Measurements from ENCODE around the gene RNF144B. TPM values are rescaled to one million over a fixed set of nuclear protein-coding genes. Genes with fewer than 3 reads are reported as not detected.

The RNF144B gene
- polyA plus RNA-seq, 2 of the 4 experiments (the other 2 are of a cell fraction) = 0.36 to 0.49 TPM

DNA sequence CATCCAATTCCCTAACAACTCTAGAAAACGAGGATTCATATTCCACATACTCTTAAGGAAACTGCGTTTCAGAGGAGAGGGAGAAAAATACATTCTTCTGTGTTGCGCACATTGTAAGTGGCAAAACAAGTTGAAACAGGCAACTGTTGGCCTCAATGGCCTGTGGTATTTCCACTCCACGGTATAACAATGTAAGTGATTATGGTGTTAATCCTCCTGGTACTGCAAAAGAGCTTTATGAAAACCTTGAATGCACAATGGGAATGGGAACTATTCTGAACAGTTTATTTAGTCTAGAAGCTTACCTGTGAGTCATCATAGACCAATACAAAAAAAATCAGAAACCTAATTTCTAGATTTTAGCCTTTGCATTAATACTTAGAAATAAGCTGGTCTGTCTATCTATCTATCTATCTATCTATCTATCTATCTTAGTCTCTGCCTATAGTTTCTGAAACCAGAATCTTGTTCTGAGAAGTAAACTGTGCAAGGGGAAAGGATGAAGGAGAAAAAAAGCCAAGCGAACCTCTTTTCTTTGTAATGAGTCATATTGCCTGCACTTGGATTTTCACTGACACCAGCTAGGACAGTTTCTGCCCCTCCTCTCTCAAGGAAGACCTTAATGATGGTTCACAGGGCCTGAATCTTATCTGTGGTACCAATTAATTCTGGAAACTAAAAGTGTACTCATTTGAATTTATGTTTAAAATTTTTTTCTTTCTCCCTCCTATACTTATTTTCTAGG, 101.5 kb downstream of the RNF144B start:
- FAIRE-seq (no peak), ATAC-seq (no peak), DNase-seq (ENCODE audit: low read depth in 1 of 2, low spot score in 1 of 2) (no peak)
- Histone ChIP-seq H3K9me3 (no peaks in the 10 kb centered on the region), H3K4me1 (peaks cover 8% of the 10 kb centered on the region; the same call in 2 of the 3 replicates), H3K4me2 (no peak overlapping the region), H3K27ac (no peak overlapping the region), H3K4me3 (no peak overlapping the region)
- ChIA-PET CTCF (interaction anchor here (2.8 kb wide), 1 partner anchor 15 kb away, joined by 11 read pairs; no protein-coding TSS in a partner anchor), POLR2A (no interaction called here)
- TF ChIP-seq RARB (CRISPR knock-in tag; IDR thresholded peaks at IDR 0.05) = no peak
- no peak for TF ChIP-seq EHF (CRISPR knock-in tag; IDR thresholded peaks at IDR 0.05)
- TF ChIP-seq CHD4 (IDR thresholded peaks at IDR 0.05; ENCODE audit: borderline replicate concordance) = no peak
- TF ChIP-seq HEYL (CRISPR knock-in tag; IDR thresholded peaks at IDR 0.05) = no peak
- no peak for TF ChIP-seq JUNB (IDR thresholded peaks at IDR 0.05)
- TF ChIP-seq EHMT2 (IDR thresholded peaks at IDR 0.05; ENCODE audit: low read depth) = no peak
- no peak for TF ChIP-seq ZFP36 (IDR thresholded peaks at IDR 0.05; ENCODE audit: borderline replicate concordance, partially characterized antibody)
- no peak for TF ChIP-seq ZSCAN20 (CRISPR knock-in tag; IDR thresholded peaks at IDR 0.05)
- TF ChIP-seq EP300 (IDR thresholded peaks at IDR 0.05) = no peak
- TF ChIP-seq PHF8 (IDR thresholded peaks at IDR 0.05; ENCODE audit: borderline replicate concordance, low read depth) = no peak
- no peak for TF ChIP-seq TFCP2L1 (CRISPR knock-in tag; IDR thresholded peaks at IDR 0.05)
- TF ChIP-seq RAD21 (conservative IDR thresholded peaks at IDR 0.05 in 1 of 2, IDR thresholded peaks at IDR 0.05 in 1 of 2) = no peak
- TF ChIP-seq, protein P1, sequence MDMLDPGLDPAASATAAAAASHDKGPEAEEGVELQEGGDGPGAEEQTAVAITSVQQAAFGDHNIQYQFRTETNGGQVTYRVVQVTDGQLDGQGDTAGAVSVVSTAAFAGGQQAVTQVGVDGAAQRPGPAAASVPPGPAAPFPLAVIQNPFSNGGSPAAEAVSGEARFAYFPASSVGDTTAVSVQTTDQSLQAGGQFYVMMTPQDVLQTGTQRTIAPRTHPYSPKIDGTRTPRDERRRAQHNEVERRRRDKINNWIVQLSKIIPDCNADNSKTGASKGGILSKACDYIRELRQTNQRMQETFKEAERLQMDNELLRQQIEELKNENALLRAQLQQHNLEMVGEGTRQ (IDR thresholded peaks at IDR 0.05) = no peak
- WGBS (ENCODE audit: missing lambda C conversion rate) = 49% methylated on average over 5 of the region's 5 CpGs

GRCh38 chr6:18489335-18489734, 102.2 kb downstream of the RNF144B start:
- no peak overlapping the region for H3K27ac ChIP-seq
- ChIA-PET CTCF (interaction anchor here (0.6 to 2.8 kb wide), 2 partner anchors 15 to 1587 kb away, joined by 4 to 11 read pairs; no protein-coding TSS in a partner anchor), POLR2A (no interaction called here)
- FAIRE-seq (no peak), ATAC-seq (no peak), DNase-seq (ENCODE audit: low read depth in 1 of 2, low spot score in 1 of 2) (no peak)
- no peaks in the 10 kb centered on the region for H3K9me3 ChIP-seq
- H3K4me1 ChIP-seq = peaks cover 13% of the 10 kb centered on the region; the same call in 2 of the 3 replicates
- H3K4me2 ChIP-seq = no peak overlapping the region
- no peak overlapping the region for H3K4me3 ChIP-seq
- WGBS (ENCODE audit: missing lambda C conversion rate) = 71% methylated on average over 4 of the region's 4 CpGs
- TF ChIP-seq MYC (IDR thresholded peaks at IDR 0.05; ENCODE audit: borderline replicate concordance, low read length) (no peak), NFE2L2 (conservative IDR thresholded peaks at IDR 0.05; ENCODE audit: low read length) (no peak), ZSCAN20 (CRISPR knock-in tag; IDR thresholded peaks at IDR 0.05) (no peak)

DNA sequence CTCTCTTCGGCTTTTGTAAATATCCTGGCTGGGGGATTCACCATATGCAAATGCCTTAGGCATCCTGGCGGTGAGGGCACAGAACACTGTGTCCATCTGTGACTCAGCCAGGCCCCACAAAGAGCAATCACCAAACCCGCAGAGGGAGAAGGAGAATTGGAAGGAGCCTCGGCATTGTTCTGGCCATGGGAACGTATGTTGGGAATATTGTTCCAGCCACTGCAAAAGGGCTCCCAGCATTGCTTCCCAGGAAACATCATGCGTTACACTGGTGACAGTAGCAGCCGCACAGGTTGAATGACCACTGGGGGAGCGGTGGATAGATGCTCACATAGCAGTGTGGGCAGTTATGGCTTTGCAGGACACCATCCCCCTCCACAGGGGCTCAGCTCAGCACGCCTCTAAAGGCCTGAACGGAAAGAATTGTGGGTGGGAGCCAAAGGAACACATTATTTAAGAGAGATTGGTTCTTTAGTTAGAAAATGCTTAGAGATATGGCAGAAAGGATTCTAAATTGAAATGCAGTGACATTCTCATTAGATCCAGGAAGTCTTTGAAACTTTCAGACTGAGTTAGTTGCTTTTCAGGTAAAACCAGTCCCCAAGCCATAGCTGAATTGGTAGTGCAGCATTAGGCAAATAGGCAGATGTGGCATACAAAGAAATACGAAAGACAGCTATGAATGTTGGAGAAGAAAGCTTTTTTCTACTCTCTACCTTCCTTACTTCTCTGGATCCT, 104.3 kb downstream of the RNF144B start:
- ChIA-PET CTCF (no interaction called here), POLR2A (no interaction called here)
- Histone ChIP-seq H3K4me1 (peaks cover 14% of the 10 kb centered on the region; the same call in 2 of the 3 replicates), H3K9me3 (no peaks in the 10 kb centered on the region), H3K27ac (no peak overlapping the region), H3K4me2 (no peak overlapping the region), H3K4me3 (no peak overlapping the region)
- WGBS (ENCODE audit: missing lambda C conversion rate) = 89% methylated on average over 11 of the region's 11 CpGs
- TF ChIP-seq HOXB5 (CRISPR knock-in tag; IDR thresholded peaks at IDR 0.05) = no peak
- TF ChIP-seq FOSL2 (IDR thresholded peaks at IDR 0.05) = no peak
- no peak for TF ChIP-seq FOSL2 (CRISPR knock-in tag; IDR thresholded peaks at IDR 0.05)
- TF ChIP-seq GATA3 (IDR thresholded peaks at IDR 0.05; ENCODE audit: borderline replicate concordance) = no peak
- TF ChIP-seq, protein P2, sequence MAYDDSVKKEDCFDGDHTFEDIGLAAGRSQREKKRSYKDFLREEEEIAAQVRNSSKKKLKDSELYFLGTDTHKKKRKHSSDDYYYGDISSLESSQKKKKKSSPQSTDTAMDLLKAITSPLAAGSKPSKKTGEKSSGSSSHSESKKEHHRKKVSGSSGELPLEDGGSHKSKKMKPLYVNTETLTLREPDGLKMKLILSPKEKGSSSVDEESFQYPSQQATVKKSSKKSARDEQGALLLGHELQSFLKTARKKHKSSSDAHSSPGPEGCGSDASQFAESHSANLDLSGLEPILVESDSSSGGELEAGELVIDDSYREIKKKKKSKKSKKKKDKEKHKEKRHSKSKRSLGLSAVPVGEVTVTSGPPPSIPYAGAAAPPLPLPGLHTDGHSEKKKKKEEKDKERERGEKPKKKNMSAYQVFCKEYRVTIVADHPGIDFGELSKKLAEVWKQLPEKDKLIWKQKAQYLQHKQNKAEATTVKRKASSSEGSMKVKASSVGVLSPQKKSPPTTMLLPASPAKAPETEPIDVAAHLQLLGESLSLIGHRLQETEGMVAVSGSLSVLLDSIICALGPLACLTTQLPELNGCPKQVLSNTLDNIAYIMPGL (CRISPR knock-in tag; IDR thresholded peaks at IDR 0.05; ENCODE audit: borderline replicate concordance) = no peak
- no peak for TF ChIP-seq HOXB13 (CRISPR knock-in tag; IDR thresholded peaks at IDR 0.05; ENCODE audit: low read depth)
- no peak for TF ChIP-seq POLR2A (IDR thresholded peaks at IDR 0.05; ENCODE audit: low read length)
- TF ChIP-seq RARB (CRISPR knock-in tag; IDR thresholded peaks at IDR 0.05) = no peak
- TF ChIP-seq CBX2 (IDR thresholded peaks at IDR 0.05; ENCODE audit: borderline replicate concordance, low read depth) = no peak
- no peak for TF ChIP-seq HES2 (IDR thresholded peaks at IDR 0.05)
- TF ChIP-seq, protein P1 (IDR thresholded peaks at IDR 0.05) = no peak
- no peak for TF ChIP-seq CTCF (IDR thresholded peaks at IDR 0.05)
- no peak for TF ChIP-seq HEYL (CRISPR knock-in tag; IDR thresholded peaks at IDR 0.05)
- DNase-seq (ENCODE audit: low read depth in 1 of 2, low spot score in 1 of 2) = no peak
- FAIRE-seq = no peak
- ATAC-seq = no peak
